ENCODE measurements around the gene CD79A. TPM values are rescaled to one million over a fixed set of nuclear protein-coding genes. Genes with fewer than 3 reads are reported as not detected.

The CD79A gene
- polyA plus RNA-seq, 3 donors, result 1.9 to 2.7 (median 2.1) TPM

DNA sequence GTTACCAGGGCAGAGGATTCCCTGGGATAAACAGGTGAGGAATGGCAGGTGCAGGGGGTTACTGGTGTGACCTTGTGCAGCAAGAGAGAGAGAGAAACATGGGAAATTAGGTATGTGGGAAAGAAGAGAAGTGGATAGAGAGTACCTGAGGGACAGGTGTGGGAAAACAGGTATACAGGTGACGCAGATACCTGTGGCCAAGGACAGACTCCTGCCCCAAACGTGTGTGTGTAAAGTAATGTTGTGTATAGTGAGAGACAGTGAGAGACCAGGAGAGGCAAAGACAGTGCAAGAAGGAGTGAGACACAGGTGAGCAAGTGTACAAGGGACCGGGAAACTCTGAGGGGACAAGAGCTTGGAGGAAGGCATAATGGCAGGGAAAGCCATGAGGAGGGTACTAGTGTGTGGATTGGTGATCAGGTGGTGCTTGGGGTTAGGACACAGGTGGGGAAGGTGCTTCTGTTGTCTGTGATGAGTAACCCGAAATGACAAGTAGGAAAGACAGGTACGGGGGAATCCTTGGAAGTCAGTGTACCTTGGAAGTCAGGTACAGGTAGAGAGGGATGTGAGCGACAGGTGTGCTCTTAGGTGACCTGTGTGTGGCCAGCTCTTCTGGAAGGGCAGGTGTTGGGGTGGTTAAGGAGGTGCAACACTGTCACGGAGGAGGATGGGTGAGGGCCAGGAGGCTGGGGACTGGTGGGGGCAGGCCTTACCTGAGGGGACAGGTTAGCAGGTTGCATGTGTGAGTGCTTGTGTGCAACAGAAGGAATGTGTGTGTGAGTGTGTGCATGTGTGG, 48.3 kb downstream of the CD79A start:
- H4K20me1 ChIP-seq (ENCODE audit: insufficient read depth, low read length), result no peaks in the 10 kb centered on the region
- H3K9me3 ChIP-seq (replicated peaks in 1 of 2; ENCODE audit: control insufficient read depth in 1 of 2, insufficient read depth in 1 of 2, low read length in 2 of 2), result peaks cover 0 to 15% of the 10 kb centered on the region in 2 donors
- no peaks in the 10 kb centered on the region for H3K36me3 ChIP-seq (replicated peaks in 1 of 2; ENCODE audit: control insufficient read depth in 1 of 2, insufficient read depth in 2 of 2, low read length in 2 of 2)
- peaks cover 0 to 21% (median 5%) of the 10 kb centered on the region in 7 donors for H3K9me3 Mint-ChIP-seq
- H2AFZ ChIP-seq (ENCODE audit: insufficient read depth, low read depth, low read length, poor library complexity, severe bottlenecking), result no peak overlapping the region
- intact Hi-C loops (cut with micrococcal nuclease), result no loop called here
- H3K27me3 ChIP-seq (ENCODE audit: control insufficient read depth in 2 of 2, insufficient read depth in 2 of 2, low read length in 2 of 2), result peaks cover 54 to 92% of the 10 kb centered on the region in 2 donors
- H3K27me3 Mint-ChIP-seq (ENCODE audit: low read depth in 3 of 3), result peaks cover 0 to 49% (median 38%) of the 10 kb centered on the region in 3 donors
- no peak overlapping the region for H3K4me3 Mint-ChIP-seq
- H3K4me1 Mint-ChIP-seq, result peaks cover 19% of the 10 kb centered on the region
- no peak overlapping the region for H3K27ac ChIP-seq (ENCODE audit: low read depth in 1 of 2, low read length in 2 of 2)
- H3K36me3 Mint-ChIP-seq, result peaks cover 0 to 19% of the 10 kb centered on the region in 2 donors
- no peak overlapping the region for H3K9ac ChIP-seq (ENCODE audit: insufficient read depth, low read length, poor library complexity, severe bottlenecking)
- no peaks in the 10 kb centered on the region for H3K79me2 ChIP-seq (ENCODE audit: insufficient read depth, low read length)
- WGBS (ENCODE audit: insufficient coverage), result 69% methylated on average over 7 of the region's 7 CpGs
- TF ChIP-seq, protein P1, sequence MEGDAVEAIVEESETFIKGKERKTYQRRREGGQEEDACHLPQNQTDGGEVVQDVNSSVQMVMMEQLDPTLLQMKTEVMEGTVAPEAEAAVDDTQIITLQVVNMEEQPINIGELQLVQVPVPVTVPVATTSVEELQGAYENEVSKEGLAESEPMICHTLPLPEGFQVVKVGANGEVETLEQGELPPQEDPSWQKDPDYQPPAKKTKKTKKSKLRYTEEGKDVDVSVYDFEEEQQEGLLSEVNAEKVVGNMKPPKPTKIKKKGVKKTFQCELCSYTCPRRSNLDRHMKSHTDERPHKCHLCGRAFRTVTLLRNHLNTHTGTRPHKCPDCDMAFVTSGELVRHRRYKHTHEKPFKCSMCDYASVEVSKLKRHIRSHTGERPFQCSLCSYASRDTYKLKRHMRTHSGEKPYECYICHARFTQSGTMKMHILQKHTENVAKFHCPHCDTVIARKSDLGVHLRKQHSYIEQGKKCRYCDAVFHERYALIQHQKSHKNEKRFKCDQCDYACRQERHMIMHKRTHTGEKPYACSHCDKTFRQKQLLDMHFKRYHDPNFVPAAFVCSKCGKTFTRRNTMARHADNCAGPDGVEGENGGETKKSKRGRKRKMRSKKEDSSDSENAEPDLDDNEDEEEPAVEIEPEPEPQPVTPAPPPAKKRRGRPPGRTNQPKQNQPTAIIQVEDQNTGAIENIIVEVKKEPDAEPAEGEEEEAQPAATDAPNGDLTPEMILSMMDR (IDR thresholded peaks at IDR 0.05), result no peak
- no peak for DNase-seq
- no peak overlapping the region for H3K4me3 ChIP-seq (replicated peaks in 1 of 3; ENCODE audit: low read depth in 2 of 3, low read length in 3 of 3)
- H3K4me2 ChIP-seq (replicated peaks; ENCODE audit: extremely low read depth, low read length, poor library complexity, severe bottlenecking), result no peak overlapping the region
- H3K27ac Mint-ChIP-seq, result no peak overlapping the region
- peaks cover 4 to 15% of the 10 kb centered on the region in 2 donors for H3K4me1 ChIP-seq (ENCODE audit: control insufficient read depth in 1 of 2, insufficient read depth in 2 of 2, low read length in 2 of 2)

DNA sequence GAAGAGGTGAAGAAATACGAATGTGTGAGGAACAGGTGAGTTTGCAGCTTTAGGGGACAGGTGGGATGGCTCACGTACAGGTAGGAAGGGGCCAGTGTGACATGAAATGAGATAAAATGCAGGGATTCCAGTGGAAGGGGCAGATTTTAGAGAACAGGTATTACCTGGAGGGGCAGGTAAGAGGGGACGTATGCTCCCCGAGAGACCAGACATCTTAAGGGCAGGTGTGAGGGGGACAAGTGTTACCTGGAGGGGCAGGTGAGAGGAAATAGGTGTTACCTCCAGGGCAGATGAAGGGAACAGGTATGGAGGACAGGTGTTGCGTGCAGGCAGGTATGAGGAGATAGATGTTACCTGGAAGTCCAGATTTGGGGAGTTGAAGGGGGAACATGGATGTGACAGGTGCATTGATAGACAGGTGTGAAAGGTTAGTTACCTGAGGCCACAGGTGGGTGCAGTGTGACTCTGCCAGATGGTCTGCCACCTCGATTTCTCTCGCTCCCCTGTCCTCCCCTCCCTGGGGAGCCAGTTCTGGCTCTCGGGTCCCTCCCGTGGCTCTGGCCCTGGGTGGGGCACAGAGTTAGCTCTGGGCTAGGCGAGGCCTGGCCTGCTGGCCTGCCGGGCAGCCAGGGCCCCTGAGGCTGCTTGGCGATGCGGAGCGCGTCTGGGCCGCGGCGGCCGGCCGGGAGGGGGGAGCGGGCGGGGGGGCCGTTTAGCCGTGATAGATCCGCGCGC, 49.1 kb downstream of the CD79A start:
- intact Hi-C loops (cut with micrococcal nuclease), result no loop called here
- H3K36me3 ChIP-seq (replicated peaks in 1 of 2; ENCODE audit: control insufficient read depth in 1 of 2, insufficient read depth in 2 of 2, low read length in 2 of 2), result no peaks in the 10 kb centered on the region
- H3K27me3 Mint-ChIP-seq (ENCODE audit: low read depth in 3 of 3), result peaks cover 0 to 52% (median 45%) of the 10 kb centered on the region in 3 donors
- no peaks in the 10 kb centered on the region for H4K20me1 ChIP-seq (ENCODE audit: insufficient read depth, low read length)
- no peak overlapping the region for H3K9ac ChIP-seq (ENCODE audit: insufficient read depth, low read length, poor library complexity, severe bottlenecking)
- H3K4me2 ChIP-seq (replicated peaks; ENCODE audit: extremely low read depth, low read length, poor library complexity, severe bottlenecking), result no peak overlapping the region
- H3K4me1 ChIP-seq (ENCODE audit: control insufficient read depth in 1 of 2, insufficient read depth in 2 of 2, low read length in 2 of 2), result peaks cover 4 to 15% of the 10 kb centered on the region in 2 donors
- peaks cover 60 to 93% of the 10 kb centered on the region in 2 donors for H3K27me3 ChIP-seq (ENCODE audit: control insufficient read depth in 2 of 2, insufficient read depth in 2 of 2, low read length in 2 of 2)
- H3K4me3 ChIP-seq (replicated peaks in 1 of 3; ENCODE audit: low read depth in 2 of 3, low read length in 3 of 3), result no peak overlapping the region
- 44% methylated on average over 22 of the region's 27 CpGs for WGBS (ENCODE audit: insufficient coverage)
- no peak overlapping the region for H3K27ac Mint-ChIP-seq
- TF ChIP-seq, protein P1 (IDR thresholded peaks at IDR 0.05), result no peak
- peaks cover 0 to 23% of the 10 kb centered on the region in 2 donors for H3K9me3 ChIP-seq (replicated peaks in 1 of 2; ENCODE audit: control insufficient read depth in 1 of 2, insufficient read depth in 1 of 2, low read length in 2 of 2)
- DNase-seq, result no peak
- no peak overlapping the region for H3K27ac ChIP-seq (ENCODE audit: low read depth in 1 of 2, low read length in 2 of 2)
- peaks cover 0 to 26% (median 4%) of the 10 kb centered on the region in 7 donors for H3K9me3 Mint-ChIP-seq
- no peak overlapping the region for H2AFZ ChIP-seq (ENCODE audit: insufficient read depth, low read depth, low read length, poor library complexity, severe bottlenecking)
- H3K4me1 Mint-ChIP-seq, result peaks cover 18% of the 10 kb centered on the region
- H3K36me3 Mint-ChIP-seq, result peaks cover 0 to 19% of the 10 kb centered on the region in 2 donors
- no peaks in the 10 kb centered on the region for H3K79me2 ChIP-seq (ENCODE audit: insufficient read depth, low read length)
- H3K4me3 Mint-ChIP-seq, result no peak overlapping the region

Data from CD14-positive monocyte (primary cell).